HG02610 (cell line): ENCODE data around the gene PAX5.
A peak's percentile ranks its signal among the peaks of the same experiment; 100 is the strongest.

Experiments
- ATAC-seq: cut with Tn5 transposase; IDR thresholded peaks from one replicate; pipeline ENCODE4 v1.9.1; 2021; ENCODE audit warnings: mild to moderate bottlenecking, moderate library complexity; ENCODE audit not compliant: unreplicated experiment

PAX5 gene

DNA sequence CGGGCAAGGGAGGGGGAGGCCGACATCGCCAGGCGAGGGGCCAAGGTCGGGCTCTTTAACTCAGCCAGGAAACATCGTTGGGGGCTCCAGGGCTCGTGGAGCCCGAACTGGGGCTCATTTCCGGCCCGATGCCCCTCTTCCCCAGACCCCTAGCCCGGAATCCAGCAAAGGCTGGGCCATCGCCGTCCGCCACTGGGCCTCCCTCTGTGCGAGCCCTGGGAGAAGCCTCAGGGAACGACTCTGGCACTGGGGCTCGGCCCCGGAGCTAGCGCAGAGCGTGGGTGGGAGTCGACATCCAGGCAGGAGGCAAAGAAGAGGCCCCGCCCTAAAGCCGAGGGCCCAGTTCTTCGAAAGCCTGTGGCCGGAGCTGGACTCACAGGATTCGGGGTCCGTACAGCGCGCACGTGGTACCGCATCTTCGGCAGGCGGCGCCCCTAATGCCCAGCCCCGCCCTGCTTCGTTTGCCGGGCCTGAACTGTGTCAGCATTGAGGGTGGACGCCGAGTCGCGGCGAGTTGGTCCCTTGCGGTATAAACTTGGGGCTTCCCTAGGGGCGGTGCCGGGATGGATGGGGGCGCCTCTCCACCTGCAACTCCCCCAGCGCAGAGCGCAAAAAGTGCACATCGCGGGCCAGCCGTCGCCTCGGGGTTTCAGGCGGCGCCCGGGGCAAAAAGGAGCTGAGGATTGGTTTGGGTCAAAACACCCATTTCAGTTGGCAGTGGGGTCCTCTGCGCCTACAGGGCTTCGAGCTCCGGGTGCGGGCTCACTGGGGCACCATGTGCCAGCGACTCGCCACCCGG, 3.6 kb upstream of the PAX5 start:
- peak; percentile 23 for ATAC-seq

DNA sequence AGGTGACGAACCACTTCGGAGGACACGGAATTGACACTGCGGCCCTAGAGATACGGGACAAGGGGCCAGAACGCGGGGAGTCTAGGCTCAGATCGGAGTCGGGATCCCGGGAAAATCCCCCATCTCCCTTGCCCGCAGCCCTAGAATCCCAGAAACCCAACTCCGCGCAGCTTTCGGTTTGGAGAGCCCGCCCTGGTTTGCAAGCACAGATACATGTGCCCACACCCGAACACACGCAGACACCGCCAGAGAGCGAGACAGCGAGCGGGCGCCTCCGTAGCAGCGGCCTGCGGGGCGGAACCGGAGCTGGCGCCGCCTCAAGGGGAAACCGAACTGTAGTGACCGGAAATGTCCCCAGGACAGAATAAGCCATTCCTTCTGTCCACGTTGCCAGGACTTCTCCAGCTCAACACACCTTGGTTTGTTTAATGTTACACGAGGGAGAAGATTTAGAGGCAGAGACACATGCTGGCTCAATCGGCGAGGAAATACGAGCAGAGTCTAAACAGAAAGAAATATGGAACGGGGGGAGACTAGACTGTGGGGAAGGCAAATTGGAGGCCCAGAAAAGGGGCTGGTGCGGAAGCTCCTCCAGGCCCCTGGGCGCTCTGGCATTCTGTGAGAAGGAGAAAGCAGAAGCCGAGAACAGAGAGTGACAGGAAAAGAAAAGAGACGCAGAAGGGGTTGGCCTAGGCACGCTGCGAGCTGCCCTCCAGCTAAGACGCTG, 2.9 kb upstream of the PAX5 start:
- ATAC-seq, result no peak

DNA sequence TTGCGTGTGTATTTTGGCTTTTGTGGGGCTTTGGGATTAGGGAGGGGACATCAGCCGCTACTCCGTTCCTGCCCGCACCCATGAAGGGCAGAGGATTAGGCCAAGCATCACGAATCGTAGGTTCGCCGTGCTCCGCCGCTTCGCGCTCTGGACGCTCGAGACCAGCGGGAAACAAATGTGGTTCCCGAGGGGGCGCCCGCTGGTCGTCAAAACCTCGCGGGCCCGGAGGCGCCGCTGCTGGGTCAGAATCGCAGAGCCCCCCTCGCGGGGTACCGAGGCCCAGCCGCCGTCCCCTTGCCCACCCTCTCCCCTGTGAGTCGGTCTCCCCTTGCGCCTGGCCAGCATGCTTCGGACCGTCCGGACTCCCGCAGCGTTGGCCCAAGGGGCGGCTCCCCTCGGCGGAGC, 2.3 kb upstream of the PAX5 start:
- no peak for ATAC-seq

DNA sequence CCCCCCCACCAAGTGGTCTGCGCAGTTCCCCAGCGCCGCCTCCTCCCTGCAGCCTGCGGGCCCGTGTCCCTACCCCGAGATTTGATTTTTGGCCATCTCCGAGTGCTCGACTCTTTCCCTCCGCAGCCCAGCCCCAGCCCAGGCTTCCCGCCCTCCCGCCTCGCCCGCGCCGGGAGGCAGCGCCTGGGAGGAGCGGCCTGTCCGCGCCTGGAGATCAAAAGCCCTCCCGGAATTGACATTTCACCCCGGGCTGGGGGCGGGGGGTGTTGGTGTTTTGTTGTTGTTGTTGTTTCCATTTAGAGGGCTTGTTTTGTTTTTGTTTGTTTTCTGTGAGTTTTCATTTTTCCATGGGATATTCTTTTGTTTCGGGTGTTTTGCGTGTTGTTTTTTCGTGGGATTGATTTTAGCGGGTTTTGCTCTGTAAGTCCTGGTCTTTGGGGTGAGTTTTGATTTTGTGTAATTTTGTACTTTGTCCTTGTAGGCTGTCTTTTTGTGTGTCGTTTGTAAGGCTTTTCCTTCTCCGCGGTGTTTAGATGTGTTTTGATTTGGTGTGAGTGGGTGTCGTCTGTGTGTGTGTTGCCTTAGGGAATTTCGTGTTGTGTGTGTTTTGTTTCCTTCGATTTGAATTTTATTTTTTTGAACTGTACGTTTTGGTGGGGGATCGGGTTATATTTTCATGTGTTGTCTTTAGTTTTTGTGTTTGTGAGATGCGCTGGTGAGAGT, 1.7 kb upstream of the PAX5 start:
- ATAC-seq, result no peak

DNA sequence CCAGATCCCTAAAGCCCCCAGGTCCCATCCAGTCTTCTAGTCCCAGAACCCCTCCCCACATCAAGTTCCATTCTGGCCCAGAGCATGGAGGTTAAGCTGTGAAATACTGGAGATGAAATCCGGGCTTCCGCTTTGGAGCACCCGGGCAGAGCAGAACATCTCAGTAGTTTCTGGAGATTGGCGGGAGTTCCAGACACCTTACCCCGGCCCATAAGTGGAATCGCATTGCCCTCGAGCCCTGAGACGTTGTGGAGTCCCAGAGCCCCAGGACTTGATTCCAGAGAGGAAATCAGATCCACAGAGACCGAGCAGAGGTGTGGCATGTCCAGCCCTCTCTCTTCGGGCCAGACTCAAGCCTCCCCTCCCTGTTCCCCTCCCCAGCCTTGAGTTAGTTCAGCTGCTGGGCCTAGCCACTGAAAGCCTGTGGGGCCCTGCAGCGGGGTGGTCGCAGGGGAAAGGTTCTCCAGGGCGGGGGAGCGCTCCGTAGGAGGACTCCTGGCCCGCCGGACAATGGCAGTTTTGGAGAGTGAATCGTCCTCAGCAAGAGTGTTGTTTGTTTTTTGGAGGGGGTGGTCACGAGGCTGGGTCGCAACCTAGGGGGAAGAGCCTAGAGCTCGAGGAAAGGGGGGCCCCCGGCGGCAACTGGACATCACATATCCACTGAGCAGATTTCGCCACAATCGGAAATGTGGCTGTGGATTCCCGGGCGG, 1.0 kb upstream of the PAX5 start:
- no peak for ATAC-seq

DNA sequence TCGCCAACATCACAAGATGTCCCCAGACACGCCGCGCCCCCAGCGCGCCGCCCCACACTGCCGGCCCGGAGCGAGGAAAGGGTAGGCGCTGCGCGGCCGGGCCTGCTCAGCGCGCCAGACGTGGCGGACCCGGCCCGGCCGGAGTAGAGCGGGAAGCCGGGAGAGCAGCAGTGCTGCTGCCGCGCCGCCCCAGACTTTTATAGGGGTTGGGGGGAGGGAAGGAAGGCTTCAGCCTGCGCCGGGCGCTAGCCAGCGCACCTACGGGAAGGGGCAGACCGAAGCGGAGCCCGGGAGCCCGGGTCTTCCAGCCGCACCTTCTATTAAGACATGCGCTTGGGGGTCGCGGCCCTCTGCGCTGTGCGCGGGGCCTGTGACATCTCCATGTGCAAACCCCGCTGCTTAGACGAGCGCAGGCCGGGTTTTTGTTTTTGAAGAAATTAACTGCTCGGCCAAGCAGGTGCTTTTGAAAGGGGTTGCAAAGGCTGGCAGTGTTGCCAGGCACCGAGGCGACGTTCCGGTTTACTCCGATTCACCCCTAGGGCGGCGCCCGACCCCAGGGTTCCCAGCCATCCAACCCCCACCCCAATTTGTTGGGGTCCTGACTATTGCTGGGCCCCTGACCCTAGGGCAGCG, 353 bp upstream of the PAX5 start:
- ATAC-seq, result no peak

DNA sequence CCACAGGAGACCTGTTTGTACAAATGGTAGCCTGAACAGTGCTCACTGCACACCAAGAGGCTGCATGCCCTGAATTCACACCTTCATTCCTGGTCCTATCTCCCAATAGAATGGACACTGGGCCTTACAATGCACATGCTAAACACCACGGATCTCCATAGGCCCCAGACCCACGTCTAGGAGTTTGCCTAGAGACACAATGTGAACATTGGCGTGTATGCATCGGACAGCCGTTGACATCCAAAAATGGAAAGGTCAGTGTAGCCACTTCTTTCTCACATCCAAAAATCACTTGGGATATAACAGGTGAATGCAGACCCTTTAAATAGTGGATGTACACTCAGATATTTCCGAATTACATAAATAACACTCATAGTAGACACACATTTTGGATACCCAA, 927 bp downstream of the PAX5 start:
- ATAC-seq, result no peak

DNA sequence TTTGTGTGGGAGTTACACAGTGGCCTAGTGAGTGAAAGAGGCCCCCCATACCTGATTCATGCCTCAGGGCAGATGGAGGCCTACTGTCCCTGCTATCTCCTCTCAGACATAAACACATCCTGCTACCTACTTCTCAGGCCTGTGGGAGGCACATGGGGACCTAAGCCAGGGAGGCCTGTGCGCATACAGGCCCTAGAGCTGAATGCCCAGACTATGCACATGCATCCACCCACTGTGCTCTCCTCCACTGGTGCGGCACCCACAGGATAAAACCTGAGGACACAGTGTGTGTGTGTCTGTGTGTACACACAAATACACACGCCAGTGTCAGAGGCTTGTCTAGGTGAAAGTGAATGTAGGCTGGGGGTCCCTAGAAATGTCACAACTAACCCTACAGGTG, 1.4 kb downstream of the PAX5 start:
- no peak for ATAC-seq

DNA sequence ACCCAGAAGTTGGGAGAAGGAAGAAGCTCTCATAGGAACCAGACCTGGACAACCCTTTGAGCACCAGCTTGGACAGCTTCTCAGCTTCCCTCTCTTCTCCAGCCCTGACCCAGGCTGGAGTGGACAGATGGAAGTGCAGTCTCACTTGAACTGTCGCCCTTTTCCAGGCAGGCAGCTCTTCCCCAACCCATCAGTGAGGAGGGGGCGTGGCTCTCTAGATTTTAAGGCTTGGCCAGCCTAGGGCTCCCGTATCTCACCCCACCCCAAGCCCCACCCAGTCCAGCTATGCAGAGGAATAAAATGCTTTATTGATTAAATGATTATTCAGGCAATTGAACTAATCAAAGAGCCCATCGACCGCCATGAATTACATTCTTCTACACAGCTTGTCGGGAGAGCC, 2.2 kb downstream of the PAX5 start:
- ATAC-seq, result no peak

DNA sequence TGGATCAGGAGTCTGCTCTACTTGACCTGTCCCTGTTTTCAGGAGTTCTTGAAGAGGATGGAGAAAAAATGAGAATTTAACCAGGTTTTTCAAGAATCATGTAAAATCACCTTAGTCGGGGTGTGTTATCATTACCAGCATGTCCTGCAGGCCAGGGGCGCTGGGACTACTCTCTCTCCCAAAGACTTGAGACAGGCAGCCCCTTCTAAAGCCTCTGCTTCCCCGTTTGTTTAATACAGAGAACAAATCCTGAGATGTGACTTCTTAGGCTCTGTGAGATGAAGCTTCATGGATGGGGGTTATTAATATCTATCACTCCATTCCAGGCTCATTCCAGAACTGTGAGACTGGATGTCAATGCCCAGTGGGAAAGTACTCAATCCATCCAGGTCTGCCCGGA, 3.0 kb downstream of the PAX5 start:
- ATAC-seq, result no peak

DNA sequence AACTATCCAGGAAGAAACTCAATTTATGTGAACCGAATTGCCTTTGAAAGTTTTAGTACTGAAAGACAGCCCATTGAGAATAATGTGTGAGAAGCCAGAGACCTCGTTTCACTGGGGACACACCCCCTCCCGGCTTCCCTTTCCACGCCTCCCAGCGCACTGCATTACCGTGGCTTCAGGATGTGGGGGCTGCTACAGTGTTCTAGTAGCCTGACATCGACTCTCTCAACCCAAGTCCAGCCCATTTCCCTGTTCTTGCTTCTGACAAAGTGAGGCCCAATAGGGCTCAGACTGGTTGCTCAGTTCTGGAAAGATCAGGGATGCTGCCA, 3.5 kb downstream of the PAX5 start:
- no peak for ATAC-seq

DNA sequence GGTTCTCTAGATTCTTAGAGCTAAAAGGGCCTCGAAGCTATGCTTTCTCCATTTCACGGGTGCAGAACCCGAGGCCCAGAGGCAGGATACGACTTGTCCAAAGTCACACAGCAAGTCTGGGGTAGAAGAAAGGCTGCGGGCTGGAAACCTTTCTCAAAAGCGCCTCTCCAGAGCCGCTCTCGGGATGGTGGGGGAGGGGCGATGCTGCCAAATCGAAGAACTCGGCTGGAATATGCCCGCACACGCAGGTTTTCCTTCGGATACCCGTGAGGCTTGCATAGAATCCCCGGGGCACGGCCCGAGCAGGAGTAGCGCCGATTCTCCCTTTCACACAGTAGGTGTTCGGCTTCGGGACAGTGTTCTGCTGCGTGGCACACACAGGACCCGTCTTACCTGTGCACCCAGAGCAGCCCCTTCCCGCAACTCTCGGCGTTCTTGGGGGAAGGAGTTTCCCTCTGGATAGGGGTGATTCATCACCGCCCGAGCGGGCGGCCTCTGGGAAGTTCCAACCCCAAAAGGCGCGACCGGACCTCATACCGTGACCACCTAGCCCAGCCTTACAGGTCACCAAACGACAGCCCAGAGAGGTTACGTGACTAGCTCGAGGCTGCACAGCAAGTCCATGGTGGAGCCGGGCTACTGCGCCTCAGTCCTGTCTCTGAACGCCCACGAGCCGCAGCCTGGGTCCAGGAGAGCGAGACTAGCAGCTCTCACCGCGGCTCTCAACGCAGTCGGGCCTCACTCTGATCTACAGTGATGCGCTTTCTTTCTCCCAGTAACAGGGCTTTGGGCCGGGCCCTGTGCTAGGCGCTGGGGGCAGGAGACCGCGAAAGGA, 4.1 kb downstream of the PAX5 start:
- ATAC-seq, result no peak

DNA sequence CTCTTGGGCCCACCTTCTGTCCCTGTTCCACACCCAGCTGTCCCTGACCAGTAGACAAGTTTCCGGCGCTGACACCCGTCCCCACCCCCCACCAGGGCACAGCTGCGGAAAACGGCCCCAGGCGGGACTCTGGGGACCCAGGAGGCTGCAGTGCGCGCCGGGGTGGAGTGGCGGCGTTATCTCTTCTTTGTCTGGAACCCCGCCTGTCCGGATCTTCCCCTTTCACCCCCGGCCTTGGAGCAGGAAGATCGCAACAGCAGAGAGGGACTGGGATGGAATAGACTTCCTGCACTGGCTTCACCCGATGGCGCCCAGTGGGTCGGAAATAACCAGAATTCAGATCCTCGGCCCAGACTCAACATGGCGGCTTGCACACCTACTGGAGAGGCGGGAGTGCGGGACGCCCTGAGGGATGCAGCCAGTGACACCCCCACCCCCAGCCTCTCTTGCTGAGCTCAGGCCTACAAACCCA, 4.7 kb downstream of the PAX5 start:
- no peak for ATAC-seq

DNA sequence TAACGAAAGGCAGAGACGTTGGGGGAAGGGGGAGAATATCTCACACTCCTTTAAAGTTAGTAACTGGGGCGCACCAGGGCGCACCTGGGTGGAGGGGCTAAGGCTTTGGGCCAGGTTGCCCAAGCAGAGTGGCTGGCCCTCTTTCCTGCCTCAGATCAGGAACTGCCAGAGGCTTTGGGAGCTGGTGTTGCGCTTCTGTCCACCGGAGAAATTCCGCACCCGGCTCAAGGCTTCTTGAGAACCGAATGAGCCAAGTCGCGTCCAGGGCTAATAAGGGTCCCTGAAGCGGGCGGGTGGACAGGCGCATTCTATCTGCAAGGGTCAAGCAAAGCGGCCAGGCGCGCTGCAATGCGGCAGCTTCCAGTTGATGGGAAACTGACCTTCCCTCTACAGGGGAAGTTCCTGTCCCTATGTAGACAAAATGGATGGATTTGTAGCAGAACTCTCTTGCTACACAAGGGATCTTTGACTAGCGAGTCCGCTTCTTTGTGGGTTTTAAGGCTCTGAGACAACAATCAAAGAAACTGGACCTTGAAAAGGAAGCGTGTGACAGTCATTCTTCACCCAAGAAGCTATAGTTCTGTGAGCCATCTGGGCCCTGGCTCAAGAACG, 5.5 kb downstream of the PAX5 start:
- ATAC-seq, result no peak

DNA sequence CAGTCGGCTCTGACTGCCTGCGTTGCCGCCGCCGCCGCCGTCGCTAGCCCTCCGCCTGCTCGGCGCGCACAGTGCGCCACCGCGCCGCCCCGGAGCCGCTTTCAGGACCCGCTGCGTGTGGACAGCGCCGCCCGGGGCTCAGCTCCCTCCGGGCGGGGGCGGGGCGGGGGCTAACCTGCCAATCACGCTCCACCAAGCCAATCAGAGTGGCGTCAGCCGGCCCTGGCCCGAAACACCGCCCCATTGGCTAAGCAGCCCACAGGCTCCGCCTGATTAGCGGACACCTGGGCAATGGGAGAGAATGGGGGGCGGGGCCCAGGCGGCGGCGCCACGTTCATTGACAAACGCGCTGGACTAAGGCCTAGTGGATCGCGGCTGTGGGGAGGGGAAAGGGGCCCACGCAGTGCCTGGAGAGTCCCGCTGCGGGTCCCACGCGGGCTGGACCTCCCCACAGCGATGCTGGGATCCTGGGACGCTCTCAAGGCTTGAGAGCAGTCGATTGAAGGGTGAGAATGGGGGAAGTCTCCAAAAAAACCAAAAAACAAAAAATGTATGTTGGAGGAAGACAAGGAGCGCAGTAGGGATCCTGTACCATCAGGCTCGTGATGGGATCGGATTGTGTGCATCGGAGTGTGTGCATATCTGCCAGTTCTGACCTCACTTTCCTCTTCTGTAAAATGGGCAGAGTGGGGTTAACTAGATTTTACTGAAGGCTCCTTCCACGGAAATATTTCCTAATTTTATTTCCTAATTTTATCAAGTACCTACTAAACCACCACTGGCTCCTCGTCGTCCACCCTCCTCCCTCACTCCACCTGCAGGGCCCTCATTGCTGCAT, 6.3 kb downstream of the PAX5 start:
- ATAC-seq, result peak; percentile 79

DNA sequence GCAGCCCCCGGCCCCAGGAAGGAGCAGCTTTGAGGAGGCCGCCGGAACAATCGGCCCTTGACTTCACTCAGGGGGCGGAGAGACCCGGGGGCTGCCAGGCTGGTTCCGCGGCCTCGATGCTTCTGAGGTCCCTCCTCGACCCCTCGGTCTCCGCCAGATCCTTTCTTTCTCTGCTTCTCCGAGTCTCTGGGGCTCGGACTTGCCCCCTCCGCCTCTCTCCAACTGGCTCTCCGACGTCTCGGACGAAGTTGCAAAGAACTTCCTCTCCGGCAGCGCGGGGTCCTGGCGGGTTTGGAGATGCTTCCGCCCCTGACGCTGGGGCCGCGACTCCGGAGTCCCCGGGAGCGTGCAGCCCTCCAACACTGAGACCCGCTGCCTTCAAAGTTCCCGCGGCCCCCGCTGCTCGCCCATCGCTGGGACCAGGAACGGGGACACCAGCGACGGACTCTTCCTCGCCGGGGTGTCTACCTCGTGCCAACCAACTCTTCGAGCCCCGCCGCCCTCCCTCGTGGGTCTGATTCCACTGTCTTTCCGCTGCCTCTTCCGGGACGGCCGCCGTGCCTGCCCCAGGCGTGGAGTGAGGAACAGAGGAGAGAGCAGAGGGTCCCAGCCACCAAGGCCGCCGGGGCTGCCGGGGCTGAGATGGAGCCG, 7.0 kb downstream of the PAX5 start:
- ATAC-seq, result no peak

DNA sequence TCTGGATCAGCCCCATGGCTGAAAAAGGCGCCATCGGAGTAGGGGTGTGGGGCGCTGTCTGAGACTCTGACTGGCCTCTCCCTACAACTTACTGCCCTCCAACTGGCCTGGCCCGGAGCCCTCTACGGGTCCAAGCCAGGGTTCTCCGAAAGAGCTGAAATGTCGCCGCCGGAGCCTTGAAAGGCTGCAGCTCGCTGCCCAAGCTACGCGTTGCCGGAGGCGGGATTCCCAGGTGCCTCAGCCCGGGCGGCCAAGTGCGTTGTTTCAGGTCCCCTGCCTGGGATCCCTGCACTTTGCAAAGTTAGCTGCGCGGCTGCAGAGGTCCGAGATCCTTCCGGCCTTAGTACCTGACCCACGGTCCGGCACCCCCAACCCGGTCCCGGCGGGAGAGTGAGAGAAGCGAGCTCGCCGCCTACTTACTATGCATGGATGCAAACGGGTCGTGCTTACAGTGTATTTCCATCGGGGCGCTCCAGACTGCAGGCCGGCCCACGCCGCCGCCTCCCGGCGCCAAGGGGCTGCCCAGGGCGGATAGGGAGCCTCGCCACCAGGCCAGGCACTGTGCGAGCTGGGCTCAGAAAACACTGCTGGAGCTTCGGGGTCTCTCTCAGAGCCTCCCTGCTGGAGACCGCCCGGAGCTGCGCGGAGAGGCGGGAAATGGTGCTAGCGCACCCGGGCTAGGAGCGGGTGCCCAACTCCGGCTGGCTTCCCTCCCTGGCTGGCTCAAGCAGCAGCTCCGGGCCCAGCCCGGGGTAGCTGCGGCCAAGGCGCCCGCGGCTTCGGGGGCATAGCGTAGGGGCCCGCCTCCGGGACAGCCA, 7.7 kb downstream of the PAX5 start:
- ATAC-seq, result no peak

DNA sequence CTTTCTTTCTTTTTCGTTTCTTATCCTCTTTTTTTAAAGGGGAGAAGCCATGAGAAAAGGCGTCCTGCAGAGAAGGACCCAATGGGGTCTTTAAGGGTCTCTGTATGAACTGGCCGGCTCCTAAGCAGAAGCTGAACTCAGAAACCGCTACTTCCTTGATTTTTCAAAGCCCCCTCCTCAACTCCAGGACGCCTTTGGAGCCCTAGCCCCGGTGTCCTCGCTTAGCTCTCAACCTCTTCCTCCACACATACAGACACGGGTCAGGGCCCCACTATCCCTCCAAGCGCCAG, 8.3 kb downstream of the PAX5 start:
- ATAC-seq, result no peak
